SU-DHL-6 (cell line): ENCODE measurements around the gene CBLN3.
"Not testable (repeated sequence)": the region's sequence is repeated elsewhere in the genome, so short reads cannot be mapped to it uniquely, and the experiment has no call there.

Source experiments
- H2AFZ ChIP-seq: fragments of 200-600 bp; sonication (generic); 2 replicates; pipeline ENCODE4 v1.6.1; 2014; ENCODE audit warnings: low read depth, mild to moderate bottlenecking, moderate library complexity, mixed read lengths, antibody characterized with exemption, low read length; ENCODE audit not compliant: severe bottlenecking
- H3F3A ChIP-seq: fragments of 200-600 bp; shearing (Covaris generic); 2 replicates; pipeline ENCODE4 v1.6.0; 2016; ENCODE audit warnings: antibody characterized with exemption, mild to moderate bottlenecking; ENCODE audit not compliant: insufficient read depth
- H3K27ac ChIP-seq: fragments of 200-600 bp; sonication (generic); 2 replicates; pipeline ENCODE4 v1.5.1; 2016; ENCODE audit warnings: low read depth, mild to moderate bottlenecking, low read length, moderate library complexity, mixed read lengths
- H3K27me3 ChIP-seq: fragments of 200-600 bp; sonication (generic), shearing (Covaris generic); 2 replicates; pipeline ENCODE4 v1.6.0; 2014; ENCODE audit warnings: mild to moderate bottlenecking, low read length
- H3K36me3 ChIP-seq: fragments of 200-600 bp; sonication (generic); 2 replicates; pipeline ENCODE4 v1.6.1; 2014; ENCODE audit warnings: mild to moderate bottlenecking, low read length, mixed read lengths
- H3K4me2 ChIP-seq: fragments of 300-600, 200-600 bp; shearing (Covaris generic), sonication (generic); 2 replicates; pipeline ENCODE4 v1.6.0; 2014; ENCODE audit warnings: low read length, low read depth, mild to moderate bottlenecking; ENCODE audit not compliant: poor library complexity, severe bottlenecking
- H3K4me3 ChIP-seq: fragments of 200-600 bp; sonication (generic); 2 replicates; pipeline ENCODE4 v1.5.1; 2014; ENCODE audit warnings: antibody characterized with exemption, low read length, mild to moderate bottlenecking, mixed read lengths; ENCODE audit not compliant: insufficient read depth, poor library complexity, severe bottlenecking
- H3K79me2 ChIP-seq: fragments of 200-600 bp; sonication (generic); 2 replicates; pipeline ENCODE4 v1.6.1; 2014; ENCODE audit warnings: mild to moderate bottlenecking, low read length, moderate library complexity; ENCODE audit not compliant: insufficient read depth
- H3K9ac ChIP-seq: fragments of 200-600 bp; sonication (generic); 2 replicates; pipeline ENCODE4 v1.7.0; 2014; ENCODE audit warnings: mild to moderate bottlenecking, low read length
- H3K9me2 ChIP-seq: fragments of 200-600 bp; sonication (generic); replicated peaks from 2 replicates; pipeline ENCODE4 v1.6.1; 2014; ENCODE audit warnings: low read length; ENCODE audit not compliant: insufficient read depth
- H3K9me3 ChIP-seq: fragments of 200-600 bp; sonication (generic); 2 replicates; pipeline ENCODE4 v1.6.1; 2014; ENCODE audit warnings: low read length, mixed read lengths; ENCODE audit not compliant: insufficient read depth
- H4K20me1 ChIP-seq: fragments of 200-600 bp; sonication (generic); 2 replicates; pipeline ENCODE4 v1.6.1; 2014; ENCODE audit warnings: low read depth, mild to moderate bottlenecking, antibody characterized with exemption, low read length, moderate library complexity, mixed read lengths
- CTCF ChIP-seq: fragments of 200-600 bp; sonication (generic); IDR thresholded peaks from one replicate; pipeline ENCODE4 v1.5.1; 2017; ENCODE audit warnings: antibody characterized with exemption, mild to moderate bottlenecking, low read length, moderate library complexity; ENCODE audit not compliant: insufficient read depth, poor library complexity, severe bottlenecking
- EZH2phosphoT487 ChIP-seq: fragments of 200-600 bp; sonication (generic), shearing (Covaris generic); conservative IDR thresholded peaks from 2 replicates; pipeline ENCODE4 v1.6.1; 2018; ENCODE audit warnings: mild to moderate bottlenecking, antibody characterized with exemption, low read length, moderate library complexity, mixed read lengths

Gene CBLN3

GRCh38 chr14:24390701-24391468, 38.6 kb downstream of the CBLN3 start:
- Histone ChIP-seq H3K9ac (no peak overlapping the region), H3K4me3 (no peak overlapping the region), H3K36me3 (no peaks in the 10 kb centered on the region), H3K79me2 (no peaks in the 10 kb centered on the region), H3K27ac (no peak overlapping the region), H3K9me3 (no peaks in the 10 kb centered on the region), H3K4me2 (no peak overlapping the region), H3K27me3 (no peaks in the 10 kb centered on the region), H3F3A (no peaks in the 10 kb centered on the region), H4K20me1 (no peaks in the 10 kb centered on the region), H2AFZ (no peak overlapping the region), H3K9me2 (no peaks in the 10 kb centered on the region)
- TF ChIP-seq EZH2phosphoT487 (no peak), CTCF (no peak)

GRCh38 chr14:24389226-24389848, 40.1 kb downstream of the CBLN3 start:
- Histone ChIP-seq H3F3A (no peaks in the 10 kb centered on the region), H3K27me3 (no peaks in the 10 kb centered on the region), H3K4me3 (no peak overlapping the region), H3K4me2 (no peak overlapping the region), H3K9me3 (no peaks in the 10 kb centered on the region), H3K36me3 (no peaks in the 10 kb centered on the region), H3K9ac (no peak overlapping the region), H4K20me1 (no peaks in the 10 kb centered on the region), H2AFZ (no peak overlapping the region), H3K79me2 (no peaks in the 10 kb centered on the region), H3K9me2 (no peaks in the 10 kb centered on the region), H3K27ac (no peak overlapping the region)
- TF ChIP-seq EZH2phosphoT487 (no peak), CTCF (no peak)

GRCh38 chr14:24388474-24389179, 40.8 kb downstream of the CBLN3 start:
- no peak overlapping the region for H3K9ac ChIP-seq
- H3K27ac ChIP-seq = no peak overlapping the region
- TF ChIP-seq CTCF = no peak
- no peak for TF ChIP-seq EZH2phosphoT487

GRCh38 chr14:24387579-24387978, 41.9 kb downstream of the CBLN3 start:
- not testable (repeated sequence) for H3K9me3 ChIP-seq, H3K36me3 ChIP-seq, H3K27me3 ChIP-seq, H3K9ac ChIP-seq, H3K4me2 ChIP-seq, H2AFZ ChIP-seq, H3K9me2 ChIP-seq, H3K79me2 ChIP-seq, H3K27ac ChIP-seq, H3F3A ChIP-seq, H4K20me1 ChIP-seq, H3K4me3 ChIP-seq

More at GRCh38 chr14:24388474-24389179, 40.8 kb downstream of the CBLN3 start:
- no peaks in the 10 kb centered on the region for H3F3A ChIP-seq
- H3K27me3 ChIP-seq = no peaks in the 10 kb centered on the region
- H3K79me2 ChIP-seq = no peaks in the 10 kb centered on the region
- H3K36me3 ChIP-seq = no peaks in the 10 kb centered on the region
- H2AFZ ChIP-seq = no peak overlapping the region
- H3K9me3 ChIP-seq = no peaks in the 10 kb centered on the region
- no peaks in the 10 kb centered on the region for H4K20me1 ChIP-seq
- no peaks in the 10 kb centered on the region for H3K9me2 ChIP-seq
- H3K4me3 ChIP-seq = no peak overlapping the region
- H3K4me2 ChIP-seq = no peak overlapping the region
